HG03575 (cell line): ENCODE measurements around the gene PGM1.

ENCODE experiments used
- ATAC-seq: cut with Tn5 transposase; IDR thresholded peaks from one replicate; pipeline ENCODE4 v1.9.1; 2021; ENCODE audit not compliant: unreplicated experiment, insufficient number of reproducible peaks, low FRiP score; ENCODE audit errors: extremely low read depth

The PGM1 gene

GRCh38 chr1:63595435-63595834 is 2.2 kb downstream of the PGM1 start:
- no peak for ATAC-seq

GRCh38 chr1:63599799-63600198 is 6.6 kb downstream of the PGM1 start:
- no peak for ATAC-seq

- ATAC-seq, result no peak
Observed at GRCh38 chr1:63600248-63600647, 7.0 kb downstream of the PGM1 start.

GRCh38 chr1:63601061-63601460 is 7.8 kb downstream of the PGM1 start:
- ATAC-seq, result no peak

GRCh38 chr1:63601463-63601862 is 8.3 kb downstream of the PGM1 start:
- ATAC-seq, result no peak

- ATAC-seq, result no peak
Observed at GRCh38 chr1:63601912-63602311, 8.7 kb downstream of the PGM1 start.

GRCh38 chr1:63602629-63603028 is 9.4 kb downstream of the PGM1 start:
- no peak for ATAC-seq

GRCh38 chr1:63603810-63604209 is 10.6 kb downstream of the PGM1 start:
- no peak for ATAC-seq

GRCh38 chr1:63607322-63607721 is 14.1 kb downstream of the PGM1 start:
- no peak for ATAC-seq

- ATAC-seq, result no peak
Observed at GRCh38 chr1:63611231-63611630, 18.0 kb downstream of the PGM1 start.

- no peak for ATAC-seq
Observed at GRCh38 chr1:63612564-63612963, 19.4 kb downstream of the PGM1 start.

- no peak for ATAC-seq
Observed at GRCh38 chr1:63612971-63613370, 19.8 kb downstream of the PGM1 start.

GRCh38 chr1:63615768-63616420 is 22.7 kb downstream of the PGM1 start:
- ATAC-seq, result no peak

GRCh38 chr1:63617450-63617849 is 24.2 kb downstream of the PGM1 start:
- no peak for ATAC-seq

GRCh38 chr1:63618011-63618410 is 24.8 kb downstream of the PGM1 start:
- no peak for ATAC-seq

- ATAC-seq, result no peak
Observed at GRCh38 chr1:63619558-63619957, 26.3 kb downstream of the PGM1 start.

GRCh38 chr1:63620671-63621070 is 27.5 kb downstream of the PGM1 start:
- ATAC-seq, result no peak

- ATAC-seq, result no peak
Observed at GRCh38 chr1:63621075-63621474, 27.9 kb downstream of the PGM1 start.

- ATAC-seq, result no peak
Observed at GRCh38 chr1:63621698-63622097, 28.5 kb downstream of the PGM1 start.

- no peak for ATAC-seq
Observed at GRCh38 chr1:63622849-63623566, 29.8 kb downstream of the PGM1 start.

- ATAC-seq, result no peak
Observed at GRCh38 chr1:63623952-63624351, 30.7 kb downstream of the PGM1 start.
